Endothelial cell of umbilical vein (primary cell): ENCODE data around the gene COL18A1. TPM values are rescaled to one million over a fixed set of nuclear protein-coding genes. Genes with fewer than 3 reads are reported as not detected.

Experiments
- BruUV-seq: library from RNA; stranded (reverse); fragments of 400-500 nt; replicated peaks from 2 replicates; lab custom pipeline; 2021; lab: Mats Ljungman, UMichigan
- CTCF ChIA-PET: fragments of 300-600, 350-600 bp; sonication (Branson Sonifier 250); formaldehyde crosslinking; loops from one replicate; lab custom pipeline; 2021; ENCODE audit warnings: antibody characterized with exemption, inconsistent platforms; lab: Charles Lee
- POLR2A ChIA-PET: fragments of 300-600, 350-600 bp; sonication (Branson Sonifier 250); formaldehyde crosslinking; loops from one replicate; lab custom pipeline; 2021; ENCODE audit warnings: antibody characterized with exemption, inconsistent platforms; lab: Charles Lee
- DNase-seq: peaks from one replicate; pipeline ENCODE4 v3.0.0-alpha.2; 2011; ENCODE audit warnings: low read depth, low spot score
- FAIRE-seq: peaks from 2 replicates; lab custom pipeline; 2011; peaks lifted over from hg19 to GRCh38; lab: Jason Lieb, UNC
- H2AFZ ChIP-seq: 2 replicates; pipeline ENCODE4 v1.6.0; 2012; ENCODE audit warnings: low read depth, low read length, control low read depth, inconsistent platforms
- H3K27ac ChIP-seq: 2 replicates; pipeline ENCODE4 v1.5.1; 2011; ENCODE audit warnings: low read depth, mild to moderate bottlenecking, control low read depth, low read length, moderate library complexity; ENCODE audit not compliant: insufficient read depth
- H3K27me3 ChIP-seq, 2 experiments: 2 replicates each; pipeline versions ENCODE4 v1.6.0 to v1.6.1; 2011; ENCODE audit warnings: low read length in 2 of 2, mixed read lengths in 1 of 2; ENCODE audit not compliant: control insufficient read depth in 2 of 2, insufficient read depth in 2 of 2
- H3K36me3 ChIP-seq, 2 experiments: 2 replicates in 1 of 2; 3 replicates in 1 of 2; pipeline ENCODE4 v1.5.1; 2011; ENCODE audit warnings: low read length in 2 of 2, mild to moderate bottlenecking in 1 of 2, moderate library complexity in 1 of 2; ENCODE audit not compliant: control insufficient read depth in 2 of 2, insufficient read depth in 2 of 2; ENCODE audit errors: extremely low read depth in 1 of 2
- H3K4me1 ChIP-seq: 3 replicates; pipeline ENCODE4 v1.5.1; 2011; ENCODE audit warnings: mild to moderate bottlenecking, low read length; ENCODE audit not compliant: control insufficient read depth, insufficient read depth; ENCODE audit errors: extremely low read depth
- H3K4me2 ChIP-seq: 2 replicates; pipeline ENCODE4 v1.6.1; 2011; ENCODE audit warnings: low read length, control low read depth, mixed read lengths; ENCODE audit not compliant: insufficient read depth
- H3K4me3 ChIP-seq, 3 experiments: fragments of 200-600 bp in 1 of 3; sonication (generic), shearing (Covaris generic) in 1 of 3; replicated peaks in 1 of 3; 2 replicates each; pipeline ENCODE4 v1.5.1; 2011 to 2016; ENCODE audit warnings: control low read depth in 3 of 3, low read length in 3 of 3, mild to moderate bottlenecking in 2 of 3, inconsistent platforms in 1 of 3, low read depth in 1 of 3, moderate library complexity in 1 of 3; ENCODE audit not compliant: insufficient read depth in 1 of 3
- H3K79me2 ChIP-seq: 2 replicates; pipeline ENCODE4 v1.6.0; 2012; ENCODE audit warnings: low read length, inconsistent platforms; ENCODE audit not compliant: control insufficient read depth, insufficient read depth
- H3K9ac ChIP-seq: replicated peaks from 2 replicates; pipeline ENCODE3; 2011; ENCODE audit warnings: low read length, control low read depth; ENCODE audit not compliant: insufficient read depth; ENCODE audit errors: extremely low read depth
- H3K9me1 ChIP-seq: replicated peaks from 3 replicates; pipeline ENCODE4 v1.6.0; 2011; ENCODE audit warnings: mild to moderate bottlenecking, low read length; ENCODE audit not compliant: control insufficient read depth, insufficient read depth; ENCODE audit errors: extremely low read depth
- H3K9me3 ChIP-seq: replicated peaks from 2 replicates; pipeline ENCODE4 v1.5.1; 2012; ENCODE audit warnings: low read length, inconsistent platforms; ENCODE audit not compliant: control insufficient read depth, insufficient read depth
- H4K20me1 ChIP-seq: replicated peaks from 2 replicates; pipeline ENCODE3; 2011; ENCODE audit warnings: mild to moderate bottlenecking, low read length; ENCODE audit not compliant: control insufficient read depth, insufficient read depth; ENCODE audit errors: extremely low read depth
- EZH2 ChIP-seq: IDR thresholded peaks from 2 replicates; pipeline ENCODE4 v1.6.1; 2012; ENCODE audit warnings: borderline replicate concordance, low read depth, mild to moderate bottlenecking, moderate library complexity, low read length, inconsistent platforms; ENCODE audit not compliant: severe bottlenecking
- FOS ChIP-seq: IDR thresholded peaks from 2 replicates; pipeline ENCODE4 v1.6.1; 2011; ENCODE audit warnings: mild to moderate bottlenecking, low read length, moderate library complexity, borderline replicate concordance; ENCODE audit not compliant: insufficient read depth
- GATA2 ChIP-seq: IDR thresholded peaks from 2 replicates; pipeline ENCODE4 v1.7.0; 2011; ENCODE audit warnings: low read depth, mild to moderate bottlenecking, moderate library complexity, mixed read lengths, low read length; ENCODE audit not compliant: insufficient read length, insufficient read depth
- JUN ChIP-seq: IDR thresholded peaks from 2 replicates; pipeline ENCODE4 v1.6.1; 2011; ENCODE audit warnings: borderline replicate concordance, low read depth; ENCODE audit not compliant: insufficient read length, insufficient read depth
- MYC ChIP-seq: IDR thresholded peaks from one replicate; pipeline ENCODE4 v1.6.1; 2011; ENCODE audit warnings: mild to moderate bottlenecking, low read depth, low read length
- POLR2A ChIP-seq: IDR thresholded peaks from 2 replicates; pipeline ENCODE4 v1.6.1; 2012; ENCODE audit warnings: low read depth, mild to moderate bottlenecking, control low read depth, low read length
- POLR2AphosphoS5 ChIP-seq: IDR thresholded peaks from 2 replicates; pipeline ENCODE4 v1.6.1; 2012; ENCODE audit warnings: low read depth, mild to moderate bottlenecking, control low read depth, low read length, moderate library complexity; ENCODE audit not compliant: insufficient read depth
- dilution Hi-C: fragments of 300-500 bp; cut with MboI; formaldehyde crosslinking; loops from one replicate; pipeline ENCODE4 v1.15.0; 2019; ENCODE audit warnings: low sequenced_read_pairs; ENCODE audit not compliant: extremely low pct_ligation_motif_present
- intact Hi-C: fragments of 100-400 bp; cut with micrococcal nuclease; formaldehyde crosslinking; loops from one replicate; pipeline ENCODE4 v1.10.0; 2022
- polyA plus RNA-seq, 4 experiments: library from polyadenylated mRNA; depleted of rRNA in 3 of 4; stranded (reverse) in 3 of 4; unstranded in 1 of 4; fragments of >200 nt; gene quantifications; 2 replicates each; pipeline versions ENCODE4 v1.2.1 to v1.2.3, GENCODE V29; 2011 to 2012; ENCODE audit warnings: missing spikeins in 1 of 4
- total RNA-seq: library from RNA; stranded (reverse); gene quantifications from 2 replicates; pipeline ENCODE4 v1.2.3, GENCODE V29; 2021
- TF ChIP-seq, protein P1 (sequence below): IDR thresholded peaks from 2 replicates; pipeline ENCODE4 v1.6.1; 2011; ENCODE audit not compliant: insufficient read depth, insufficient read length
- TF ChIP-seq, protein P2 (sequence below), 2 donors: IDR thresholded peaks; 1 replicate in 1 of 2; 2 replicates in 1 of 2; pipeline ENCODE4 v1.5.1; 2011; ENCODE audit warnings: low read length in 2 of 2, mild to moderate bottlenecking in 2 of 2, moderate library complexity in 2 of 2, control low read depth in 1 of 2, inconsistent platforms in 1 of 2, low read depth in 1 of 2; ENCODE audit not compliant: insufficient read depth in 1 of 2; ENCODE audit errors: extremely low read depth in 1 of 2

The COL18A1 gene
- total and polyA plus RNA-seq, 2 donors (not counting 3 experiments of a cell fraction or from before 2014, with no cell fraction given): 198 to 252 TPM

DNA sequence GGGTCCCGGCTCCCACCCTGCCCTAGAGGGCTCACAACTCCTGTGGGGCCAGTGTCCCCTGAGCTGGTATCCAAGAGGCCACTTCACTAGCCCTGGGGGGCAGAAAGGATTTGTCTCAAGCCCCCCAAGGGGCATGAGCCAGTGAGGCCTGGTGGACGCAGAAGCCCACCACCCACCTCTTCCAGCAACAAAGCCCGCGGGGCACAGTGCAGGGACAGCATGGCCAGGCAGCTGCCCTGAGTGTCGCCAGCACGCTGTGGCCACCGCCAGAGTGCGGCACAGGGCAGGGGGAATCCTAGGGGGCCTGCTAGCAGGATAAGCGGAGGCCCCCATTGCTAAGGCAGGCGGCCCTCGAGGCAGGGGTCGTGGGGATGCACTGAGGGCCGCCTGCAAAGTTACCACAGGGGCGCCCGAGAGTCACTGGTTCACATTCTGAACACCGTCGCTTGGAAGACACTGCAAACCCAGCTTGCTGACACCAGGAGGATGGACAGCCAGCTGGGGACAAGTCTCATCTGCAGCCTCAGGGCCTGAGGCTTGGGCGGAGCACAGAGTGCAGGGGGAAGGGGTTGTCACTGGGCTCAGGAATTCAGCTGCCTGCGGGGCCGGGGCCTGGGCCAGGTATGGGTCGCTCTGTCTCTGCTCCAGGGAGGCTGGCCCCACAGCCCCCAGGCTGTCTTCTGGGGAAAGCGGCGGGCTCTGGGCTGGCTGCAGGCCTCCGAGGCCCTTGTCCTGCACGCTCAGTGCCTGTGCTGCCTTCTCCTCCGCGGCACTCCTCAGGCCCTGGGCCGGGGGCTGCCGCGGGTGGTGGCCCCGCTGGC is 110.5 kb downstream of the COL18A1 start:
- Histone ChIP-seq H3K36me3 (peaks cover 4 to 17% of the 10 kb centered on the region in 2 experiments), H3K79me2 (peaks cover 10% of the 10 kb centered on the region), H2AFZ (no peak overlapping the region), H4K20me1 (no peaks in the 10 kb centered on the region), H3K9ac (no peak overlapping the region), H3K4me1 (peaks cover 21% of the 10 kb centered on the region), H3K4me2 (no peak overlapping the region), H3K4me3 (no peak overlapping the region), H3K27me3 (no peaks in the 10 kb centered on the region), H3K9me3 (no peaks in the 10 kb centered on the region), H3K27ac (no peak overlapping the region), H3K9me1 (no peaks in the 10 kb centered on the region)
- no peak for FAIRE-seq
- no peak for DNase-seq
- intact Hi-C loops: no loop called here
- ChIA-PET POLR2A (no interaction called here), CTCF (no interaction called here)
- TF ChIP-seq, protein P1, sequence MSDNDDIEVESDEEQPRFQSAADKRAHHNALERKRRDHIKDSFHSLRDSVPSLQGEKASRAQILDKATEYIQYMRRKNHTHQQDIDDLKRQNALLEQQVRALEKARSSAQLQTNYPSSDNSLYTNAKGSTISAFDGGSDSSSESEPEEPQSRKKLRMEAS: no peak
- TF ChIP-seq POLR2AphosphoS5 (no peak), GATA2 (no peak), JUN (no peak), MYC (no peak), POLR2A (no peak), EZH2 (no peak), FOS (no peak)
- TF ChIP-seq, protein P2, sequence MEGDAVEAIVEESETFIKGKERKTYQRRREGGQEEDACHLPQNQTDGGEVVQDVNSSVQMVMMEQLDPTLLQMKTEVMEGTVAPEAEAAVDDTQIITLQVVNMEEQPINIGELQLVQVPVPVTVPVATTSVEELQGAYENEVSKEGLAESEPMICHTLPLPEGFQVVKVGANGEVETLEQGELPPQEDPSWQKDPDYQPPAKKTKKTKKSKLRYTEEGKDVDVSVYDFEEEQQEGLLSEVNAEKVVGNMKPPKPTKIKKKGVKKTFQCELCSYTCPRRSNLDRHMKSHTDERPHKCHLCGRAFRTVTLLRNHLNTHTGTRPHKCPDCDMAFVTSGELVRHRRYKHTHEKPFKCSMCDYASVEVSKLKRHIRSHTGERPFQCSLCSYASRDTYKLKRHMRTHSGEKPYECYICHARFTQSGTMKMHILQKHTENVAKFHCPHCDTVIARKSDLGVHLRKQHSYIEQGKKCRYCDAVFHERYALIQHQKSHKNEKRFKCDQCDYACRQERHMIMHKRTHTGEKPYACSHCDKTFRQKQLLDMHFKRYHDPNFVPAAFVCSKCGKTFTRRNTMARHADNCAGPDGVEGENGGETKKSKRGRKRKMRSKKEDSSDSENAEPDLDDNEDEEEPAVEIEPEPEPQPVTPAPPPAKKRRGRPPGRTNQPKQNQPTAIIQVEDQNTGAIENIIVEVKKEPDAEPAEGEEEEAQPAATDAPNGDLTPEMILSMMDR (IDR thresholded peaks at IDR 0.05; ENCODE audit: extremely low read depth in 1 of 2, insufficient read depth in 1 of 2, low read depth in 1 of 2, low read length in 2 of 2): no peak
- dilution Hi-C loops: no loop called here
- BruUV-seq: no TSS peak
